Retina (tissue), 1 donor: ENCODE results near the gene BHLHE41.

Source experiments
- DNase-seq: peaks from one replicate; pipeline ENCODE4 v3.0.0-alpha.2; 2016

The BHLHE41 gene

DNA sequence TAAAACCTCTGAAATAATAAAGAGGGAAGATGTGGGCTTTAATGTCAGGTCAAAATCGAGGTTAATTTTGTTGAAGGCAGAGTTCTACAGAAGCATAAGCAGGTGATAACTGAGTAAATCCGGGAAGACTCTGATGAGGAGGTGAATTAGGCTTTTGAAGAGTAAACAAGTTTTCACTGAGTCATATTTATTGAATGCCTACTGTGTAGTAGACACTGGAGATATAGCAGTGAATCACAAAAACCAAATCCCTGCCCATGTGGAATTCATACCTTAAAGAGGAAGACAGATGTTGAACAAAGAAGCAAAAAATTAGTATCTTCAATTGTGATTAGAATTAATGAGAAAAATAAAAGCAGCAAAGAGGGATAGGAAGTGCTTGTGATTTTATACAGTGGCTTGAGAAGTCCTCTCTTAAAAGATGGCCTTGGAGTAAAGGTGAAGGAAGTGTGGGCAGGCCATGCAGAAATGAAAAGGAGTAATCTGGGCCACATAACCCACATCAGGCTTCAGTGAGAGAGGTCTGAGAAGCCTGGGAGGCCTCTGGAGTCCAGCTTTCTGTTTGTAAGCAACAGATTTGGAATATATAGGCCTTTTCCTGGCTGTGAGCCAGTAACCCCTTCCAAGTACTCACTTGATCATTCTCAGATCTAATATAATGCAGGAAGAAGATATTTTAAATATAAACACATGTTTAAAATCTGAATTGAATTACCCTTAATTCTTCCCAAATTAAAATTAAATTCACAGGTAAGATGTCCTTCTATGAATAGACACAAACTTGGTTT lies 46.7 kb downstream of the BHLHE41 start:
- no peak for DNase-seq
